Choroid plexus epithelial cell (primary cell): ENCODE data around the gene PPP6R3.

Experiments
- DNase-seq: peaks from one replicate; pipeline ENCODE4 v3.0.0-alpha.2; 2010; ENCODE audit warnings: low read depth
- H3K4me3 ChIP-seq: 2 replicates; pipeline ENCODE4 v1.5.1; 2011; ENCODE audit warnings: low read depth, mild to moderate bottlenecking, control low read depth, low read length, moderate library complexity
- TF ChIP-seq, protein P1 (sequence below): conservative IDR thresholded peaks from 2 replicates; pipeline ENCODE4 v1.5.1; 2011; ENCODE audit warnings: low read depth, mild to moderate bottlenecking, control low read depth, inconsistent platforms, low read length, moderate library complexity

The PPP6R3 gene

GRCh38 chr11:68596231-68596630 is 135.7 kb downstream of the PPP6R3 start:
- TF ChIP-seq, protein P1, sequence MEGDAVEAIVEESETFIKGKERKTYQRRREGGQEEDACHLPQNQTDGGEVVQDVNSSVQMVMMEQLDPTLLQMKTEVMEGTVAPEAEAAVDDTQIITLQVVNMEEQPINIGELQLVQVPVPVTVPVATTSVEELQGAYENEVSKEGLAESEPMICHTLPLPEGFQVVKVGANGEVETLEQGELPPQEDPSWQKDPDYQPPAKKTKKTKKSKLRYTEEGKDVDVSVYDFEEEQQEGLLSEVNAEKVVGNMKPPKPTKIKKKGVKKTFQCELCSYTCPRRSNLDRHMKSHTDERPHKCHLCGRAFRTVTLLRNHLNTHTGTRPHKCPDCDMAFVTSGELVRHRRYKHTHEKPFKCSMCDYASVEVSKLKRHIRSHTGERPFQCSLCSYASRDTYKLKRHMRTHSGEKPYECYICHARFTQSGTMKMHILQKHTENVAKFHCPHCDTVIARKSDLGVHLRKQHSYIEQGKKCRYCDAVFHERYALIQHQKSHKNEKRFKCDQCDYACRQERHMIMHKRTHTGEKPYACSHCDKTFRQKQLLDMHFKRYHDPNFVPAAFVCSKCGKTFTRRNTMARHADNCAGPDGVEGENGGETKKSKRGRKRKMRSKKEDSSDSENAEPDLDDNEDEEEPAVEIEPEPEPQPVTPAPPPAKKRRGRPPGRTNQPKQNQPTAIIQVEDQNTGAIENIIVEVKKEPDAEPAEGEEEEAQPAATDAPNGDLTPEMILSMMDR, result no peak
- no peak overlapping the region for H3K4me3 ChIP-seq
- DNase-seq, result no peak

- peak; percentile 25 for DNase-seq
- no peak overlapping the region for H3K4me3 ChIP-seq
- TF ChIP-seq, protein P1, result no peak
Measured at GRCh38 chr11:68598816-68599653, 138.5 kb downstream of the PPP6R3 start.

GRCh38 chr11:68601147-68601546 is 140.6 kb downstream of the PPP6R3 start:
- H3K4me3 ChIP-seq, result no peak overlapping the region
- no peak for DNase-seq
- TF ChIP-seq, protein P1, result no peak

DNA sequence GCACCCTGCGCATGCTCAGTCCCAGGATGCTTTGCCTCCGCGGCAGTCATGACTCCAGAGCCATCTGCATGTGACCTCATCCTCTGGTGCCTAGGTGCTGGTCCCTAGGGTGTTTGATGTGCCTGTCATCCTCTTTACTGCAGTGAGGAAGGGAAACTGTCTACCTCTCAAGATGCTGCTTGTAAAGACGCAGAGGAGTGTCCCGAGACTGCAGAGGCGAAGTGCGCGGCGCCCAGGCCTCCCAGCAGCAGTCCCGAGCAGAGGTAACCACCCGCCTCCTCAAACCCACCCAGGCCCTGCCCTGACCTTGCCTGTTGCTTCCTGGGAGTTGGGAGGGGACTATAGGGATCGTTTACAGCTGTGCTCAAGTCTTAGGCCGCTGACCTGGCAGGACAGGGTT is 149.2 kb downstream of the PPP6R3 start:
- H3K4me3 ChIP-seq, result no peak overlapping the region
- TF ChIP-seq, protein P1, result no peak
- DNase-seq, result no peak

DNA sequence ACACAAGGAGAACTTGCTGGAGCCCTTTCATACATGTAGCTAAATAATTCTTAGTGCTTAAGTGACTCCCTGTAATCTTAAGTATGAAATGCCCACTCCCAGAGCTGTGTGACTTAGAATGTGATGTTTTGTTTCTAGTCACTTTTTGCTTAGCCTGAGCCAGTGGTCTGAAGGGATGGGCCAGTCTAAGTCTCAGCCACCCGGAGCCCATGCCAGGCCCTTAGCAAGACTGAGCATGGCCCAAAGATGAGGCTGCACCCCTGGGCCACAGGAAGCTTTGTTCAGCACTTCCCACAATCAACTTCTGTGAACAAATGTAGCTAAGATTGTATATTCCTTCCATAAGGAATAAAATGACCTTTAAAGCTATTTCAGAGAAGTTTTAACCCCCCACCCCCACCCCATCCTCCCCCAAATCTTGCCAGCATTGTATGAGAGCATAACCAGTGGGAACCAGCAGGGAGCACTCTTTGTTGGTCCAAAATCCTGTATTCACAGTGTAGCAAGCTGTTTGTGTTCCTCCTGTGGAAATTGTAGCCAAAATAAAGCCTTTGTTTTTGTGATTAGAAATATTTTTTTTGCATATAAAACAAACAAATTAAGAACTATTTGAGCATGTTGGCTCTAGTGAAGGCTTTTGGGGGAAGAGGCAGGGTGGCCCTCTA is 150.0 kb downstream of the PPP6R3 start:
- DNase-seq, result peak; percentile 40
- TF ChIP-seq, protein P1, result peak; percentile 54
- H3K4me3 ChIP-seq, result no peak overlapping the region

GRCh38 chr11:68615657-68616056 is 155.1 kb downstream of the PPP6R3 start:
- no peak overlapping the region for H3K4me3 ChIP-seq
- TF ChIP-seq, protein P1, result no peak
- DNase-seq, result no peak
